Middle frontal gyrus (tissue), 1 donor: Measurements from ENCODE around the gene GOLGA6L2.
"Not testable (repeated sequence)": the region's sequence is repeated elsewhere in the genome, so short reads cannot be mapped to it uniquely, and the experiment has no call there.

Experiments used
- DNase-seq: peaks from one replicate; pipeline ENCODE4 v3.0.0-alpha.2; 2015; ENCODE audit warnings: low spot score; ENCODE audit errors: extremely low spot score

Gene GOLGA6L2

DNA sequence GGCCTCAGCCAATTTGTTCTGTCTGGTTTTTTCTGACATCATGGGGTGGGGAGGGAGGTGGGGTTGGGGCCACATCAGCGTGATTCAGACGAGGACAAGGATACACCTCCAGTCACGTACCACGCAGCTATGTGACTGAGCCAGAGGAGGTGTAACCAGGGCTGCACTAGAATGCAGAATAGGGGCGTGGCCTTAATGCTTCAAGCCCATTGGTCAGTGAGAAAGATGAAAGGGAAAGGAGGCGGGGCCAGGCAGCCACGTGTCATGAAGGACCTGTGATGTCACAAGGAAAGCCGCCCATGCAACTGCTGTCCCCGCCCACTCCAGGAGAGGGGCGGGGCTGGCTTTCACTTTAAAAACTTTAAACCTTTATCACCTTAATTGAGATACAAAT, at the start of gene GOLGA6L2:
TSS of gene GOLGA6L2 (minus strand) at position 137 of the 394 bp plus-strand sequence. CDS start at position 75, 62 bp downstream.
- DNase-seq, result no peak

- DNase-seq, result no peak
These were observed 37.8 kb upstream of the GOLGA6L2 start for GRCh38 chr15:23484870-23485269.

DNA sequence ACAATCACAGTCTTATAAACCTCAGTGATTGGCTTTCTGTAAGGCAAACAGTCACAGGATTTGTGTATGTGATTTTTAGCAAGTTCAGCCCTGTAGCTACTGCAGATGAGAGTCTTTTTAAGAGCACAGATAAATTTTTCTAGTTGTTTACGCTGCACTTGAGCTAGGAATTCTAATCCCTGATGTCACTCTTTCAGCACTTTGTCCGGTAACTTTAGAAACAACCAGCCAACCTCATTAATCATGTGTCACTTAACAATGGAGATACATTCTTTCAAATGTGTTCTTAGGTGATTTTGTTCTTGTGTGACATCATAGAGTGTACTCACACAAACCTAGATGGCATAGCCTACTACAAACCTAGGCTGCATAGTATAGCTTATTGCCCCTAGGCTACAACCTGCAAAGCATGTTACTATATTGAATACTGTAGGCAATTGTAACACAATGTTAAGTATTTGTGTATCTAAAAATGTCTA, 36.8 kb upstream of the GOLGA6L2 start:
- no peak for DNase-seq

- no peak for DNase-seq
These were observed 35.9 kb upstream of the GOLGA6L2 start for GRCh38 chr15:23482764-23483489.

GRCh38 chr15:23482228-23482627, 35.2 kb upstream of the GOLGA6L2 start:
- no peak for DNase-seq

DNA sequence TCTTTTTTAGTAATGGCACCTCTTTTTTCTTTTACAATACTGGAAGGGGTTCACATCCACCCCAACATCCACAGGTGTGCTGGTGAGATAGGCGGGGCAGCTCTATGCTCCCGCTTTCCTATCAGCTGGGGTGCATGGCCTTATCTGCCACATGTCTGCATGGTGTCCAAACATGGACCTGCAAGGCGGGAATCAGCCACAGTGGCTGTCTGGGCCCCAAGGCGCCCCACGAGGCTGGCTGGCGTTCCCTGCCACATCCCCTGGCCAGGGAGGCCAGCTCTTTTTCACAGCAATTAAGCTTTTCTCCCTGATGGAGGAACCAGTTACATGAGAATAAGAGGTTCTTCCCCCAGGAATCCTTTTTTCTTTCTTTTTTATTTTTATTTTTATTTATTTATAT, 30.9 kb upstream of the GOLGA6L2 start:
- DNase-seq, result no peak

DNA sequence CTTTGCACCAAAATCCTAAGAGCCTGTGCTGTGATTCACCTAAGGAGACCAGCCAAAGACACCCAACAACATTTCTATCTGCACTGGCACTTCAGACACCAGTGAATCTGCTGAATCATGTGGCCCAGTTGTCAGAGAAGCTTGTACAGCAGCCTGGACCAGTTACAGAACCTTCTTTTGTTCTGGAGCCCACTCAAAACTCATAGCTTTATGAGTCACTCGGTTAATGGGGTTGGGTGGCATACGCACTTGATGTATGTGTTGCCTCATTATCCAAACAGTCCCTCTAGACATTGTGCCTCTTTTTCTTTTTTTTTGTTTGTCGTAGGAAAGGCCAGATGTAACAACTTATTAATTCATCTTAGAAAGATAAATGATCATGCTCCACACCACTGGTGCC, 25.6 kb upstream of the GOLGA6L2 start:
- no peak for DNase-seq

DNA sequence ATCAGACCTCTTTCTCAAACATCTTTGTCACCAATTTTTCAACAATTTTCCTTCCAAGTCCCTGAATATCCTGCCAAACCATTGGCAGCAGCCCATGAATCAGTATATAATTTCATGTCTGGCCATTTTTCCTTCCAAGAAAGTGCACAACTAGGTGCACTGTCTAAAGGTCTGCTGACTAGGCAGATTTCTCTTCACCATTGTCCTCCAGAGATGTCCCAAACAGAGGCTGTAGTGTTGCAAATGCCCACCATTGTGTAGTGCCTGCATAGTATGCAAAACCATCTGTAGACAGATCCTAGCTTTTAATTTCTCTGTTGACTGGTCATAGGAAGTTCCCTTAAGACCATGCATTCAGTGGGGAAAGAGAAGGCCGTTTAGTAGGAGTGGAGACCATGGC, 25.0 kb upstream of the GOLGA6L2 start:
- DNase-seq, result no peak

DNA sequence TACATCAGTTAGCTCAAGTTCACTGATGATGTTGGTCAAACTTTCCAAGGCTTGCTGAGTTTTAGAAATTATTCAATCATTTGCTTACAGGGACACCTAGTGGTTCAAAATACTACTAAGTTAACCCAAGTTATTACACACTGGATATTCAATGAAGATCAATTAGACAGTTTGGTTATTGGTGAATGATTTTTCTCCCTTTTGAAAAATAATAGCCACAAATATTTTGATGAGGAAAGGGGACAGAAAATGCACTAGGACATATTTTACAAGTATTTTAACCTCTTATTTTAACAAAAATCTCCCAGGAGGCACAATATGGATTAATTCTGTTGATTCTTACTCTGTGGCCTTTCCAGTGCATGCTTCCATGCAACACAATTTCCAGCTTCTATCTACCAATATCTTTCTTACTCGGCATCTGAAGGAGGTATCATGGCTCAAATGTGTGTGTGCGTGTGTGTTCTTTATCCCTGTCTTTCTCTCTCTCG, 20.1 kb upstream of the GOLGA6L2 start:
- DNase-seq, result peak; percentile 12

GRCh38 chr15:23457890-23458289, 10.8 kb upstream of the GOLGA6L2 start:
- no peak for DNase-seq

DNA sequence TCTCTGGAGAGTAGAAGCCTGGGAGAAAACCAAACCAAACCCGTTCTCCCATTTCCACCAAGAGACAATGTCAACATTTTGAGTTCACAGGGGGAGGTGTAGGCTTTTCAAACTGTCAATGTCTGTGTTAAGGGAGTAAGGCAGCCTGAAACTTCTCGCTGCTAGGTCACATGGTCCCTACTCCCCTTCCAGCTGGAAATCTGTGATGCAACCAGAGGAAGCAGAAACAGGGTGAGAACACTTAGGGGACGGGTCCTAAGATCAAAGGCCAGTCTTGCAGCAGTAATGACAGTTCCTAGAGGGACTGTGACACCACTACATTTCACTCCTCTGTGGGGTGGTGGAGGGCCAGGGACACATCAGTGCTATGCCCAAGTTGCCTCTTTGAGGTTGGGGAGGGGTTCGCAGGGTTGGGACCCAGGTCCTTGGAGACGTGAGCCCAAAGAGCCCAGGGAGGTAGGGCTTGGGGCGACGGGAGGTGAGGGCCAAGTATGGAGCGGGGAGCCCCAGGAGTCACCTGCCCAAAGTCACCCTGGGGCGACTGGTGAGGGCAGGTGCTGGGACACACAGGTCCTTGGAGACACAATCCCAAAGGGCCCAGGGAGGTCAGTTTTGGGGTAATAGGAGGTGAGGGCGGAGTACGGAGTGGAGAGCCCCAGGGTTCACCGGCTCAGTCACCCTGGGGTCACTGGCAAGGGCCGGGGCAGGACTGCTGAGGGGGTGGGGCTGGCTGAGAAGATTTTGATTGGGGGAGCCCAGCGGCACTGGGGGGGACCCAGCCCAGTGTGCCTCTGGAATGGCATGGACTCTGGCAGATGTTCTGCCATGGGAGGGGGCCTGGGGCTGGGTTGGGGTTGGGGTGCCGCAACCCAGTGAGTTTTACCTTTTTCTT, 582 bp downstream of the GOLGA6L2 start:
- no peak for DNase-seq

DNA sequence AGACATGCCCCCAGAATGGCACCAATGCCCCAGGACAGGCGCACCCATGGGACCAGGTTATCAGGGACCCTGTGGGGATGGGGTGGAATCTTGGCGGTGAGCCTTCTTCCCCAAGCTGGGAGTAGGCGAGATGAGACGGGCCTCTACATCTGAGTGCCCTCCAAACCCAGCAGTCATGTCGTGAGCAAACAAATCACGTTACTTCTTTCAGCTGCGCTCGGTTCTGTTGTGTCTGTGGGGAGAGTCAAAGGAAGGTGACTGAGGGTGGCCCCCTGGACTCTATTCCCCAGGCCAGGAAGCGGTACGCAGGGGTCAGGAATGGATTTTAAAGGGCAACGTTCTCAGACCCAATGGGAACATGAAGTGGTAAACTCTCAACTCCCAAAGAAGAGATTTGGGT, 2.8 kb downstream of the GOLGA6L2 start:
- DNase-seq, result no peak

DNA sequence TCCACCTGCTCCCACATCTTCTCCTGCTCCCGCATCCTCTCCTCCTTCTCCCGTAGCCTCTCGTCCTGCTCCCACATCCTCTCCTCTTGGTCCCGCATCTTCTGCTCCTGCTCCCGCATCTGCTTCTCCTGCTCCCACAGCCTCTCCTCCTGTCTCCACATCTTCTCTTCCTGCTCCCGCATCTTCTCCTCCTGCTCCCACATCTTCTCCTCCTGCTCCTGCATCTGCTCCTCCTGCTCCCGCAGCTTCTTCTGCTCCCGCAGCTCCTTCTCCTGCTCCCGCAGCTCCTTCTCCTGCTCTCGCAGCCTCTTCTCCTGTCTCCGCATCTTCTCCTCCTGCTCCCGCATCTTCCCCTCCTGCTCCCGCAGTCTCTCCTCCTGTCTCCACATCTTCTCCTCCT, 5.8 kb downstream of the GOLGA6L2 start:
- no peak for DNase-seq

GRCh38 chr15:23440596-23440995, 6.4 kb downstream of the GOLGA6L2 start:
- no peak for DNase-seq

DNA sequence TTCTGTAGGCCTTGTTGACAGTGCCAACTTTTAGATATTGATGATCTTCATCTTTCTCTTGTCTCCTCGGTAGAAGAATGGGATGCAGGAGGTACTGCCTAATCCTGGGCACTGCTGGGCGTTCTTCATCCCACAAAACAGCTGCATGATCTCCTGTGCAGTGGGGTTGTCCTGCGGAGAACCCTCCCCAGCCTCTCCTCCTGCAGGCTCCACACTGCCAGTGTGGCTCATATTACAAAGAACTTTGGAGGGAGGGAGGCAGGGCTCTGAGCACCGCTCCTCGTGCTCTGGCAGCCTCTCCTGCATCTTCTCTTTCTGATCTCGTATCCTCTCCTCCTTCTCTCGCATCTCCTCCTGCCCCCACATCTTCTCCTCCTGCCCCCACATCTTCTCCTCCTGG, 7.5 kb downstream of the GOLGA6L2 start:
- DNase-seq, result no peak

DNA sequence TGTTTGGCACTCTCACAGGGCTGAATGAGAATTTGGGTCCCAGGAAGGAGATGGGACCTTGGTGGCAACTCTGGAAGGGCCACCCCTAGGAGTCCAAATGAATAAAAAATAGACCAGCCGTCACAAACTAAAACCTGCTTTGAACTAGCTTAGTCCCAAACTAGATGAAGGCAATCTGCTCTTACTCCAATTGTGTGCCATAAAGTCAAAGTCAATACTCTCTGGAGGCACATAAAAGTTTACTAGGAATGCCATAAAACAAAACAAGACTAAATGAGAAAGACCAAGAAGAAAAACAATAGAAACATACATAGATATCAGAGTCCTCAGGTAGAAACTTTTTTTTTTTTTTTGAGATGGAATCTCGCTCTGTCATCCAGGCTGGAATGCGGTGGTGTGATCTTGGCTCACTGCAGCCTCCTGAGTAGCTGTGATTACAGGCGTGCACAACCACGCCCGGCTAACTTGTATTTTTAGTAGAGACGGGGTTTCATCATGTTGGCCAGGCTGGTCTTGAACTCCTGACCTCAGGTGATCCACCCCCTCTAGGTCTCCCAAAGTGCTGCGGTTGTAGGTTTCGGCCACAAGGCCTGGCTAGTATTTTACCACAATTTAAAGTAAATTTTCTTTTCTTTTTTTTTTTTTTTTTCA, 8.1 kb downstream of the GOLGA6L2 start:
- no peak for DNase-seq

GRCh38 chr15:23437673-23438072, 9.4 kb downstream of the GOLGA6L2 start:
- no peak for DNase-seq

GRCh38 chr15:23437146-23437545, 9.9 kb downstream of the GOLGA6L2 start:
- no peak for DNase-seq

DNA sequence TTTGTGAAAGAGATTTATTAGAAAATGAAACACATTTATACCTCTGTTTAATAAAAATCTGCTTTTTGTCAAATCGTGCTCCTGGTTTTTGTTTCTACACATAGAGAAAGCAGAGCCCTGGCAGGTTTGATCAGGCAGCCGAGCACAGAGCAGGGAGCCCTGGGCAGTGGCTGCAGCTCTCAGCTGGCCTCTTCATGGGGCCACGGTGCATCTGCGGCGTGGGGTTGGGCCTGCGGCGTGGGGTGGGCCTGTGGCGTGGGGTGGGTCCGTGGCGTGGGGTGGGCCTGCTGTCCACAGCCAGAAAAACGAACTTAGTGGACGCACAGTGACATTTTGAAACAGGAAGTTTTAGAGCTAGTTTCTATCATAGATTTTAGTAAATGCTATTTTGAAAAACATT, 10.6 kb downstream of the GOLGA6L2 start:
- no peak for DNase-seq

- not testable (repeated sequence) for DNase-seq
These were observed 12.3 kb downstream of the GOLGA6L2 start for GRCh38 chr15:23434699-23435098.

DNA sequence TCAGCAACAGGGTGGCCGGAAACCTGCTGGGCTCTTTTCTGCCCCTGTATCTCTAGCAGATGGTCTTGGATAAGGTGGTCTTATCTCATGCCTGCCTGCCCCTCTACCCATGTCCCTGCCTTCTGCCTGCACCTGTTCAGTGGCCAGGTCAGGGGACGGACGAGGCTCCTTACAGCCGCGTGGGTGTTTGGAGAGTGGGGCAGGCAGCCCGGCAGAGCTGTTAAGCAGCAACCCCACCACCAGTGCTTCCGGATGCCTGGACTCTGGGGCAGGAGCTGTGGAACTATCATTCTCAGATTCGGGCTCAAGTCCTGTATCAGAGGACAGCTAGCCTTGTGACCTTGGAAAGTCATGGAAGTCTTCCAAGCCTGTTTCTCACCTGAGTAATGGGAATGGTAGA, 21.7 kb downstream of the GOLGA6L2 start:
- DNase-seq, result not testable (repeated sequence)
